Gastroesophageal sphincter (tissue), 4 donors: ENCODE measurements around the gene FRRS1. TPM values are rescaled to one million over a fixed set of nuclear protein-coding genes. Genes with fewer than 3 reads are reported as not detected.
A peak's percentile ranks its signal among the peaks of the same experiment; 100 is the strongest.

Experiments
- ATAC-seq: fragments of 150-250 bp; one replicate; pipeline ENCODE4 v1.9.1; 2016; ENCODE audit warnings: mild to moderate bottlenecking, moderate library complexity
- H3K27ac ChIP-seq, 4 donors: fragments of 200-600 bp; sonication (generic) in 3 of 4; 1 replicate in 3 of 4; 2 replicates in 1 of 4; pipeline ENCODE4 v1.5.1; 2016 to 2019
- H3K27me3 ChIP-seq: fragments of 200-600 bp; sonication (generic); one replicate; pipeline ENCODE4 v1.5.1; 2019
- H3K36me3 ChIP-seq, 2 donors: fragments of 200-600 bp; sonication (generic); one replicate each; pipeline ENCODE4 v1.5.1; 2019; ENCODE audit warnings: control low read depth in 1 of 2
- H3K4me1 ChIP-seq, 3 donors: fragments of 200-600 bp; sonication (generic); 1 replicate in 2 of 3; 2 replicates in 1 of 3; pipeline ENCODE4 v1.5.1; 2016 to 2019; ENCODE audit warnings: control low read depth in 2 of 3
- H3K4me3 ChIP-seq, 2 donors: fragments of 200-600 bp; sonication (generic); one replicate each; pipeline ENCODE4 v1.5.1; 2019; ENCODE audit warnings: mild to moderate bottlenecking in 1 of 2, moderate library complexity in 1 of 2
- H3K9me3 ChIP-seq, 3 donors: fragments of 200-600 bp; sonication (generic); one replicate each; pipeline ENCODE4 v1.5.1; 2017 to 2019; ENCODE audit warnings: control low read depth in 2 of 3
- EP300 ChIP-seq: sonication (generic); formaldehyde crosslinking; IDR thresholded peaks from one replicate; pipeline ENCODE4 v1.6.1; 2017; ENCODE audit warnings: antibody characterized with exemption, mild to moderate bottlenecking
- POLR2A ChIP-seq, 2 donors: fragments of 450-650 bp; IDR thresholded peaks; one replicate each; pipeline ENCODE4 v1.6.1; 2017; ENCODE audit warnings: antibody characterized with exemption in 2 of 2, mild to moderate bottlenecking in 2 of 2, moderate library complexity in 1 of 2
- POLR2AphosphoS5 ChIP-seq: sonication (generic); formaldehyde crosslinking; IDR thresholded peaks from one replicate; pipeline ENCODE4 v1.6.1; 2017; ENCODE audit warnings: antibody characterized with exemption
- WGBS, 2 donors: methylation state at CpG; one replicate each; pipeline ENCODE4 v1.1.5; 2018; ENCODE audit warnings: low coverage in 1 of 2; 5-methylcytosine and 5-hydroxymethylcytosine counted together
- small RNA-seq, 4 donors: library from RNA; depleted of rRNA; stranded (forward); fragments of <200 nt; gene quantifications; one replicate each; pipeline ENCODE3, GENCODE V24; 2016
- total RNA-seq, 4 donors: library from RNA; depleted of rRNA; stranded (reverse); fragments of >200 nt; gene quantifications; one replicate each; pipeline ENCODE4 v1.1.0, GENCODE V29; 2016
- TF ChIP-seq, protein P1 (sequence below), 4 experiments: fragments of 200-600 bp in 2 of 4; fragments of 450-650 bp in 2 of 4; sonication (generic) in 1 of 4; IDR thresholded peaks; one replicate each; pipeline ENCODE4 v1.5.1; 2017 to 2019; ENCODE audit warnings: antibody characterized with exemption in 4 of 4, mild to moderate bottlenecking in 2 of 4, moderate library complexity in 2 of 4

The FRRS1 gene
- total RNA-seq, 4 donors from 2014 or later: 2.5 to 5.3 (median 3.1) TPM

DNA sequence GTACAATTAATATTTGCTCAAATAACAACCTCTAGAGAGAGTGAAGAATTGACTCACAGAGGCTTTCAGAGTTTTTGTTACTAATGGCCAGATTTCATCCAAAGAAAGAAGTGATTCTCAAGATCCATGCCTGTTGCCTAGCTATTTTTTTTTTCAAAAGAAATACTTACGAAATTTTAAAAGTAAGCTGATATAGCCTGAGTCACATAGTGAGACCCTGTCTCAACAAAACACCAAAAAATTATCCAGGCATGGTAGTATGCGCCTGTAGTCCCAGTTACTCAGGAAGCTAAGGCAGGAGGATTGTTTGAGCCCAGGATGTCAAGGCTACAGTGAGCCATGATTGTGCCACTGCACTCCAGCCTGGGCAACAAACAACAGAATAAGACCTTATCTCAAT lies 105.9 kb downstream of the FRRS1 start:
- Histone ChIP-seq H3K27ac (peak overlapping the region in 3 of 4 donors; percentile 40 to 67 (median 47)), H3K9me3 (no peaks in the 10 kb centered on the region), H3K36me3 (no peaks in the 10 kb centered on the region), H3K4me1 (peaks cover 3 to 48% (median 19%) of the 10 kb centered on the region in 3 donors), H3K27me3 (no peaks in the 10 kb centered on the region), H3K4me3 (no peak overlapping the region)
- TF ChIP-seq POLR2AphosphoS5 (no peak), EP300 (no peak), POLR2A (IDR thresholded peaks at IDR 0.05) (no peak)
- TF ChIP-seq, protein P1, sequence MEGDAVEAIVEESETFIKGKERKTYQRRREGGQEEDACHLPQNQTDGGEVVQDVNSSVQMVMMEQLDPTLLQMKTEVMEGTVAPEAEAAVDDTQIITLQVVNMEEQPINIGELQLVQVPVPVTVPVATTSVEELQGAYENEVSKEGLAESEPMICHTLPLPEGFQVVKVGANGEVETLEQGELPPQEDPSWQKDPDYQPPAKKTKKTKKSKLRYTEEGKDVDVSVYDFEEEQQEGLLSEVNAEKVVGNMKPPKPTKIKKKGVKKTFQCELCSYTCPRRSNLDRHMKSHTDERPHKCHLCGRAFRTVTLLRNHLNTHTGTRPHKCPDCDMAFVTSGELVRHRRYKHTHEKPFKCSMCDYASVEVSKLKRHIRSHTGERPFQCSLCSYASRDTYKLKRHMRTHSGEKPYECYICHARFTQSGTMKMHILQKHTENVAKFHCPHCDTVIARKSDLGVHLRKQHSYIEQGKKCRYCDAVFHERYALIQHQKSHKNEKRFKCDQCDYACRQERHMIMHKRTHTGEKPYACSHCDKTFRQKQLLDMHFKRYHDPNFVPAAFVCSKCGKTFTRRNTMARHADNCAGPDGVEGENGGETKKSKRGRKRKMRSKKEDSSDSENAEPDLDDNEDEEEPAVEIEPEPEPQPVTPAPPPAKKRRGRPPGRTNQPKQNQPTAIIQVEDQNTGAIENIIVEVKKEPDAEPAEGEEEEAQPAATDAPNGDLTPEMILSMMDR (IDR thresholded peaks at IDR 0.05): no peak
- ATAC-seq: peak; percentile 4
- WGBS, 2 donors: 80 to 83% methylated on average over 1 to 2 of the region's 2 CpGs

DNA sequence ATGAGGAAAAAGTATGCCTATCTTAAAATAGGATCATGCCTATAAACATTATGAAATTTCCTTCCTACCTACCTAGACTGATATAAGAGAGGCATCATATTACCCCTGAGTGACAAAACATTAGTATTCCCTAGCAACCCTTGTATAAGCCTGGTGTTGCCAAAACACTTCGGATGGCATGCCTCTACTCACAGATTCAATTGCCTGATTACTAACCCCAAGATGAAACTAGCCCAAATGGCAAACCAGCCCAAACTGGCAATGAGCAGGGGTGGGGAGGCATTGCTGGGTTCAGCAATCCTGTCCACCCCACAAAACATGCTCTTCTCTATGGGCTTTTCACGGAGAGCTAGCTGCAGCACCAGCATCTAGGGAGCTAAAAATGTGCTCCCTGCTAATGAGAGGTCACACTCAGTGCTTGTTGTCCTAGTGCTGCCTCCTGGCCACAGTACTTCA lies 106.7 kb downstream of the FRRS1 start:
- no peak for TF ChIP-seq POLR2A (IDR thresholded peaks at IDR 0.05)
- TF ChIP-seq POLR2AphosphoS5: no peak
- H3K27me3 ChIP-seq: no peaks in the 10 kb centered on the region
- H3K4me1 ChIP-seq: peaks cover 3 to 48% (median 19%) of the 10 kb centered on the region in 3 donors
- WGBS, 2 donors: 14 to 33% methylated on average over 1 to 2 of the region's 2 CpGs
- H3K36me3 ChIP-seq: no peaks in the 10 kb centered on the region
- peak overlapping the region in 3 of 4 donors; percentile 40 to 67 (median 47) for H3K27ac ChIP-seq
- no peak for ATAC-seq
- no peak overlapping the region for H3K4me3 ChIP-seq
- no peaks in the 10 kb centered on the region for H3K9me3 ChIP-seq

Small RNA genes lying within 50 kb of the gene (small RNA-seq; reads per million reads assigned to genes)
- gene RF00019 (0 reads per million in 4 donors), gene RNU4-75P (0 reads per million in 4 donors)

Other genes starting within 250 kb of the FRRS1 start
- gene PALMD, start 120.5 kb downstream of the FRRS1 start, total RNA-seq: 10 to 100 TPM; 11.7 to 46.7 (median 23.8) TPM
- gene AGL, start 83.7 kb upstream of the FRRS1 start, total RNA-seq: 100 to 1,000 TPM in 3 of 4 donors, 10 to 100 TPM in 1; 62.9 to 131 (median 119) TPM
- 10 to 100 TPM; 17.1 to 37.8 (median 23.2) TPM for gene SLC35A3, start 203.4 kb upstream of the FRRS1 start, total RNA-seq